ENCODE data around the gene ZNF611. TPM values are rescaled to one million over a fixed set of nuclear protein-coding genes. Genes with fewer than 3 reads are reported as not detected.
"Not testable (repeated sequence)": the region's sequence is repeated elsewhere in the genome, so short reads cannot be mapped to it uniquely, and the experiment has no call there.

The ZNF611 gene
- total and polyA plus RNA-seq, 2 experiments from 2014 or later = 6.7 to 7.8 TPM

DNA sequence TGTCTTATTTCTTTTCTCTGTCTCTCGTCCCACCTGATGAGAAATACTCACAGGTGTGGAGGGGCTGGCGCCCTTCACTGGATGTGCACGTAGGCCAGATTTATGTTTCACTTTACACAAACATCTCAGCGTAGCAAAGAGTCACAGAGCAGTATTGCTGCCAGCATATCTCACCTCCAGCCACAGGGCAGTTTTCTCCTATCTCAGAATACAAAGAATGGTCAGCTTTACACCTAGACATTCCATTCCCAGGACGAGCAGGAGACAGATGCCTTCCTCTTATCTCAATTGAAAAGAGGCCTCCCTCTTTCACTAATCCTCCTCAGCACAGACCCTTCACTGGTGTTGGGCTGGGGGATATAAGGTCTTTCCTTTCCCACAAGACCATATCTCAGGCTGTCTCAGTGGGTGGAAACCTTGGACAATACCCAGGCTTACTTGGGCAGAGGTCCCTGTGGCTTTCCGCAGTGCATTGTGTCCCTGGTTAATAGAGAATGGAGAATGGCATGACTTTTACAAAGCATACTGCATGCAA lies 7.2 kb upstream of the ZNF611 start:
- no peak for DNase-seq
- no peaks in the 10 kb centered on the region for H4K20me1 ChIP-seq (ENCODE audit: insufficient read depth)
- H3K9me3 ChIP-seq (ENCODE audit: low read depth) = no peaks in the 10 kb centered on the region
- no peak overlapping the region for H3K27ac ChIP-seq
- H3K9me2 ChIP-seq (ENCODE audit: insufficient read depth) = no peaks in the 10 kb centered on the region
- H3K9ac ChIP-seq = no peak overlapping the region
- no peak overlapping the region for H3K4me2 ChIP-seq (ENCODE audit: unreplicated experiment)
- H3K4me1 ChIP-seq (ENCODE audit: insufficient read depth) = no peaks in the 10 kb centered on the region
- no peaks in the 10 kb centered on the region for H3K36me3 ChIP-seq (ENCODE audit: low read depth)
- no peak overlapping the region for H2AFZ ChIP-seq
- no peak for TF ChIP-seq EZH2 (IDR thresholded peaks at IDR 0.05; ENCODE audit: insufficient read depth, poor library complexity, severe bottlenecking)
- no peak for TF ChIP-seq EZH2phosphoT487 (IDR thresholded peaks at IDR 0.05; ENCODE audit: insufficient read depth, low read depth)
- in situ Hi-C loops (cut with MboI) = no loop called here
- no peaks in the 10 kb centered on the region for H3K79me2 ChIP-seq (ENCODE audit: insufficient read depth)
- no peaks in the 10 kb centered on the region for H3K27me3 ChIP-seq (replicated peaks; ENCODE audit: insufficient read depth)
- 42 to 46% methylated on average over 6 of the region's 6 CpGs for WGBS, 2 experiments (ENCODE audit: low coverage in 1 of 2, low lambda C conversion rate in 2 of 2, missing lambda C conversion rate in 2 of 2)
- no peaks in the 10 kb centered on the region for H3F3A ChIP-seq (ENCODE audit: insufficient read depth)
- H3K4me3 ChIP-seq = no peak overlapping the region

DNA sequence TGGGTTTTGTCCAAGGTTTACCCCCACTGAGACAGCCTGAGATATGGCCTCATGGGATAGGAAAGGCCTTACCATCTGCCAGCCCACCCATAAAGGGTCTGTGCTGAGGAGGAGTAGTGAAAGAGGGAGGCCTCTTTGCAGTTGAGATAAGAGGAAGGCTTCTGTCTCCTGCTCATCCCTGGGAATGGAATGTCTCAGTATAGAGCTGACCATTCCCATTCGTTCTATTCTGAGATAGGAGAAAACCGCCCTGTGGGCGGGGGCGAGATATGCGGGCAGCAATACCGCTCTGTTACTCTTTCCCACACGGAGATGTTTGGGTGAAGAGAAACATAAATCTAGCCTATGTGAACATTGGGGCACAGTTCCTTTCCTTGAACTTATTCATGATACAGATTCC lies 6.5 kb upstream of the ZNF611 start:
- H3F3A ChIP-seq (ENCODE audit: insufficient read depth); H3K27me3 ChIP-seq (replicated peaks; ENCODE audit: insufficient read depth); H3K9me2 ChIP-seq (ENCODE audit: insufficient read depth); DNase-seq; H3K4me3 ChIP-seq; H3K79me2 ChIP-seq (ENCODE audit: insufficient read depth); H3K4me2 ChIP-seq (ENCODE audit: unreplicated experiment); H3K9me3 ChIP-seq (ENCODE audit: low read depth); H3K4me1 ChIP-seq (ENCODE audit: insufficient read depth); H3K9ac ChIP-seq; H4K20me1 ChIP-seq (ENCODE audit: insufficient read depth); in situ Hi-C loops (cut with MboI); H3K27ac ChIP-seq; H3K36me3 ChIP-seq (ENCODE audit: low read depth); H2AFZ ChIP-seq: not testable (repeated sequence)
- 74 to 77% methylated on average over 7 of the region's 7 CpGs for WGBS, 2 experiments (ENCODE audit: low coverage in 1 of 2, low lambda C conversion rate in 2 of 2, missing lambda C conversion rate in 2 of 2)

DNA sequence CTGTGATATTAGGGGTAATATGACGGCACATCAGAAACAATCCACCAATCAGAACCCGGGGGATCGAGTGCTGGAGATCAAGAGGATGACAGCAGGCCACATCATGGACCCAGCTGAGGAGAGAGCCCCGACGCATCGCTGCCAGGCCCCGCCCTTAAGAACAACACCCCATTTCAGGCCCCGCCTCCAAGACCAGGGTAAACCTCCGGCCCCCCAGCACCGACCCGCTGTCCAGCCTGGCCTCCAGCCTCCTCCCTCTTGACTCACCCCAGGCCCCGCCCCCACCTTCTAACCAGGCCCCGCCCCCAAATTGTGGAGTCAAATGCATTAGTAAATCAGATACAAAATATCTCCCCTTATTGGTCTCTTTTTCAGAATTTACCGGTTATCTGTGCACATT lies 4.7 kb upstream of the ZNF611 start:
- H3K9ac ChIP-seq = no peak overlapping the region
- H3K36me3 ChIP-seq (ENCODE audit: low read depth) = no peaks in the 10 kb centered on the region
- H3F3A ChIP-seq (ENCODE audit: insufficient read depth) = no peaks in the 10 kb centered on the region
- peak; percentile 3 for DNase-seq
- no peaks in the 10 kb centered on the region for H3K9me2 ChIP-seq (ENCODE audit: insufficient read depth)
- WGBS, 2 experiments (ENCODE audit: low coverage in 1 of 2, low lambda C conversion rate in 2 of 2, missing lambda C conversion rate in 2 of 2) = 72 to 86% methylated on average over 4 to 14 of the region's 14 CpGs
- TF ChIP-seq EZH2 (IDR thresholded peaks at IDR 0.05; ENCODE audit: insufficient read depth, poor library complexity, severe bottlenecking) (no peak), EZH2phosphoT487 (IDR thresholded peaks at IDR 0.05; ENCODE audit: insufficient read depth, low read depth) (no peak)
- in situ Hi-C loops (cut with MboI) = no loop called here
- no peaks in the 10 kb centered on the region for H3K4me1 ChIP-seq (ENCODE audit: insufficient read depth)
- no peaks in the 10 kb centered on the region for H3K27me3 ChIP-seq (replicated peaks; ENCODE audit: insufficient read depth)
- no peaks in the 10 kb centered on the region for H3K79me2 ChIP-seq (ENCODE audit: insufficient read depth)
- no peak overlapping the region for H3K4me3 ChIP-seq
- H4K20me1 ChIP-seq (ENCODE audit: insufficient read depth) = no peaks in the 10 kb centered on the region
- H2AFZ ChIP-seq = no peak overlapping the region
- H3K27ac ChIP-seq = no peak overlapping the region
- no peaks in the 10 kb centered on the region for H3K9me3 ChIP-seq (ENCODE audit: low read depth)
- H3K4me2 ChIP-seq (ENCODE audit: unreplicated experiment) = no peak overlapping the region

DNA sequence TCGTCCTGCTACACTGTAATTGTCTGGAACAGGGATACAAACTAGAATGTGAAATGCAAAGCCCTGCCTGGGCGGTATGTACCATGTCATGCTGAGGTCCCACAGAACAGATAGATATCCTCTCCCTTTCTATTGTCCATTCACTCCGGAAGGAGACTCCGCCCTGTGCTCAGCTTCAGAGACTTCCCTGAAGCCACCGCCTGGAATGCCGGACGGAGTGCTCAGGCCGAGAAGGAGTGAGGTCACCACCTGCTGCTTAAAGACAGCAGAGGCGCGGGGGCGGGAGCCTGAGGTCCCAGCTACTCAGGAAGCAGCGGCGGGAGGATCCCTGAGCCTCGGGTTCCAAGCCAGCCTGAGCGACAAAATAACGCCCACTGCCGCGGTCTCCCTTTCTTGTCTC lies 890 bp upstream of the ZNF611 start:
- Histone ChIP-seq H3K9me2 (ENCODE audit: insufficient read depth) (no peaks in the 10 kb centered on the region), H3K27ac (peak overlapping the region; percentile 65), H3K4me2 (ENCODE audit: unreplicated experiment) (peak overlapping the region; percentile 60), H3K9me3 (ENCODE audit: low read depth) (no peaks in the 10 kb centered on the region), H4K20me1 (ENCODE audit: insufficient read depth) (no peaks in the 10 kb centered on the region), H3K4me1 (ENCODE audit: insufficient read depth) (no peaks in the 10 kb centered on the region), H3K27me3 (replicated peaks; ENCODE audit: insufficient read depth) (no peaks in the 10 kb centered on the region), H3F3A (ENCODE audit: insufficient read depth) (no peaks in the 10 kb centered on the region), H3K79me2 (ENCODE audit: insufficient read depth) (peaks cover 25% of the 10 kb centered on the region), H3K4me3 (no peak overlapping the region), H3K9ac (peak overlapping the region; percentile 87; the same call in 1 of the 2 replicates), H2AFZ (peak overlapping the region; percentile 92), H3K36me3 (ENCODE audit: low read depth) (no peaks in the 10 kb centered on the region)
- in situ Hi-C loops (cut with MboI) = no loop called here
- TF ChIP-seq EZH2phosphoT487 (IDR thresholded peaks at IDR 0.05; ENCODE audit: insufficient read depth, low read depth) (no peak), EZH2 (IDR thresholded peaks at IDR 0.05; ENCODE audit: insufficient read depth, poor library complexity, severe bottlenecking) (no peak)
- WGBS, 2 experiments (ENCODE audit: low coverage in 1 of 2, low lambda C conversion rate in 2 of 2, missing lambda C conversion rate in 2 of 2) = 88 to 92% methylated on average over 18 of the region's 18 CpGs
- peak; percentile 15 for DNase-seq

DNA sequence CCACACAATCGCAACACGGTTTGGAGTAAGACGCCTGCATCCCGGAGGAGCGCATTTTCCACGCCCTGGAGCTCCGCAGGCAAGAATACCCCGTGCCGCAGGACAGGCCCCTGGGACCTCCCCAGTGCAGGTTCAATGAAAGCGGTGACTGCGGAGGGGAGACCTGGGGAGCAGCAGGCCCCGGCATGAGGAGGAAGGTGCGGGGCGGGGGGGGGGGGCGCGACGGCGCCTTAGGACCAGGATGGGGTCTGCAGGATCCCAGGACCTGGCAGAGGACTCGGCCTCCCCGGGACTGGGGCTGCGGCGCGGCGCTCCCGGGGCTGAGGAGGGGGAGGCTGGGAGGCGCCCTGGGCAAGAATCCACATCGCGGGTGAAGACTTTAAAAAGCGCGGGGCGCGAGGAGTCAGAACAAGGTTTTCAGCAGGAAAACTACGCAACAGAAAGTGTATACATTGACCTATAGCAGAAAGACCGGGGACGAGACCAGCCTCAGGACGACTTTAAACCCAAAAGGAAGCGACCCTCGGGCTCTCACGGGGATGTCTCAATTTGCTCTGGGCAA lies 432 bp downstream of the ZNF611 start:
- H3K9me2 ChIP-seq (ENCODE audit: insufficient read depth) = no peaks in the 10 kb centered on the region
- DNase-seq = peak; percentile 57
- no peaks in the 10 kb centered on the region for H3K4me1 ChIP-seq (ENCODE audit: insufficient read depth)
- peak overlapping the region; percentile 75 for H3K4me2 ChIP-seq (ENCODE audit: unreplicated experiment)
- peak overlapping the region; percentile 65 for H3K27ac ChIP-seq
- H3K27me3 ChIP-seq (replicated peaks; ENCODE audit: insufficient read depth) = no peaks in the 10 kb centered on the region
- H3K79me2 ChIP-seq (ENCODE audit: insufficient read depth) = peaks cover 27% of the 10 kb centered on the region
- no peaks in the 10 kb centered on the region for H3K9me3 ChIP-seq (ENCODE audit: low read depth)
- 2% methylated on average over 29 to 37 of the region's 39 CpGs for WGBS, 2 experiments (ENCODE audit: low coverage in 1 of 2, low lambda C conversion rate in 2 of 2, missing lambda C conversion rate in 2 of 2)
- H4K20me1 ChIP-seq (ENCODE audit: insufficient read depth) = no peaks in the 10 kb centered on the region
- in situ Hi-C loops (cut with MboI) = no loop called here
- H3K9ac ChIP-seq = peak overlapping the region; percentile 87
- TF ChIP-seq EZH2phosphoT487 (IDR thresholded peaks at IDR 0.05; ENCODE audit: insufficient read depth, low read depth) (no peak), EZH2 (IDR thresholded peaks at IDR 0.05; ENCODE audit: insufficient read depth, poor library complexity, severe bottlenecking) (no peak)
- H3F3A ChIP-seq (ENCODE audit: insufficient read depth) = no peaks in the 10 kb centered on the region
- peak overlapping the region; percentile 87 for H3K4me3 ChIP-seq
- peak overlapping the region; percentile 92 for H2AFZ ChIP-seq
- H3K36me3 ChIP-seq (ENCODE audit: low read depth) = no peaks in the 10 kb centered on the region

DNA sequence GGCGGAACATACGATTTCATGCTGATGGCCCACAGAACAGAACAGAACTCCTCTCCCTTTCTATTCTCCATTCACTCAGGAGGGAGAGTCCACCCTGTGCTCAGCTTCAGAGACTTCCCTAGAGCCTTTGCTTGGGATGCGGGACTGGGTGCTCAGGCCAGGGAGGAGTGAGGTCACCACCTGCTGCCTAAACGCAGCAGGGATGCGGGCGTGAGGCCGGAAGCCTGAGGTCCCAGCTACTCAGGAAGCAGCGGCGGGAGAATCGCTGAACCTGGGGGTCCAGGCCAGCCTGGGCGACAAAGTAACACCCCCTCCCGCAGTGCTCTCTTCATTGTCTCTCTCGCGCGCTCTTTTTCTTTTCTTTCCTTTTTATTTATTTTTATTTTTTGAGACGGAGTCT lies 8.8 kb downstream of the ZNF611 start:
- H3K9me2 ChIP-seq (ENCODE audit: insufficient read depth); H3K27ac ChIP-seq; H4K20me1 ChIP-seq (ENCODE audit: insufficient read depth); H3K27me3 ChIP-seq (replicated peaks; ENCODE audit: insufficient read depth); H2AFZ ChIP-seq; in situ Hi-C loops (cut with MboI); H3K36me3 ChIP-seq (ENCODE audit: low read depth); H3K4me2 ChIP-seq (ENCODE audit: unreplicated experiment); H3K4me3 ChIP-seq; H3K4me1 ChIP-seq (ENCODE audit: insufficient read depth); H3K9ac ChIP-seq; H3K9me3 ChIP-seq (ENCODE audit: low read depth); DNase-seq: not testable (repeated sequence)
- 98 to 99% methylated on average over 16 of the region's 16 CpGs for WGBS, 2 experiments (ENCODE audit: low coverage in 1 of 2, low lambda C conversion rate in 2 of 2, missing lambda C conversion rate in 2 of 2)
- peaks cover 17% of the 10 kb centered on the region for H3K79me2 ChIP-seq (ENCODE audit: insufficient read depth)
- peaks cover 12% of the 10 kb centered on the region; the same call in 1 of the 2 replicates for H3F3A ChIP-seq (ENCODE audit: insufficient read depth)

Measured in GM23248 (cell line).